Endometrial microvascular endothelial cells (primary cell): ENCODE data around the gene CRB2. TPM values are rescaled to one million over a fixed set of nuclear protein-coding genes. Genes with fewer than 3 reads are reported as not detected.

ENCODE experiments used
- in situ Hi-C: cut with HindIII; loops from 2 replicates; pipeline ENCODE4 v1.10.0; 2017; ENCODE audit warnings: low sequenced_read_pairs, low pct_unique_long_range_greater_than_20kb; ENCODE audit errors: inconsistent ontology term
- total RNA-seq: library from RNA; depleted of rRNA; stranded (reverse); fragments of >200 nt; gene quantifications from one replicate; pipeline ENCODE4 v1.2.3, GENCODE V29; 2015; ENCODE audit errors: inconsistent ontology term

The CRB2 gene
- total RNA-seq, 1 donor from 2014 or later, result not detected

DNA sequence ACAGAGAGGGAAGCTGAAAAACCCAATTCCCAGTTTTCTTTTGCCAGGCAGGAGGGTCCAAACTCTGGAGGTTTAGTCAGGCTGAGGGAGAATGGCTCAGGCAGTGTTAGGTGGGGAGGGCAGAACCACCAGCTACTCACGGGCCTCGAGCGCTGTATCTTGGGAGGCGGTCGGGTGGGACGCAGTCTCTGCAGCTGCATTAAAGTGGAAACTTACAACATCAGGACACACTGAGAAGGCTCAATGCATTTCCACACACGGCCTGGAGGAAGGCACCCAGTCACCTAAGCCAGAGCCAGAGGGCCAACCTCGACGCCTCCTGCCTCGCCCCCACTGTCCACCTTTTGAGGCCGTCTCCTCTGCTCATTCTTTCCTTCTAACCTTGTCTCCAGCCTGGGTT lies 55.6 kb downstream of the CRB2 start:
- in situ Hi-C loops, result no loop called here

- in situ Hi-C loops, result no loop called here
These were observed 56.3 kb downstream of the CRB2 start for GRCh38 chr9:123412171-123412820.

GRCh38 chr9:123414204-123414603 lies 58.2 kb downstream of the CRB2 start:
- in situ Hi-C loops, result no loop called here

GRCh38 chr9:123414936-123415930 lies 59.2 kb downstream of the CRB2 start:
- in situ Hi-C loops, result no loop called here

DNA sequence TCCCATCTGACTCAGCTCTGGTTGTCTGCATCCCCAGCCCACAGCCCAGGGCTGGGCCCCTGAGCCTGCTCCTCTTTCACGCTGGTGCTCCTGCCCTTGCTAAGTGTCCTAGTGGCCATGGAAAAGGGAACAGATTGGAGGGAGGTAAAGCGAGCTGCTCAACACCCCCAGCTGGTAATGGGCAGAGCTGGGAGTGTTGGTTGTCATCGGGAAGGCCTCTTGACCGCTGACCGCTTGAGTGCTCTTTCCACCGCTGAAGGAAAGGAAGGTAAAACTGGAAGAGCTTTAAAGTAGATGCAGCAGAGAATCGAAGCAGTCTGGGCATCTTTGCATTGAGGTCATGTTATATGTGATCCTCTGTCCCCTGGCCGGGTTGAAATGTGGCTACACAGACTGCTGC lies 60.2 kb downstream of the CRB2 start:
- in situ Hi-C loops, result no loop called here

- in situ Hi-C loops, result no loop called here
These were observed 61.5 kb downstream of the CRB2 start for GRCh38 chr9:123417289-123418051.

DNA sequence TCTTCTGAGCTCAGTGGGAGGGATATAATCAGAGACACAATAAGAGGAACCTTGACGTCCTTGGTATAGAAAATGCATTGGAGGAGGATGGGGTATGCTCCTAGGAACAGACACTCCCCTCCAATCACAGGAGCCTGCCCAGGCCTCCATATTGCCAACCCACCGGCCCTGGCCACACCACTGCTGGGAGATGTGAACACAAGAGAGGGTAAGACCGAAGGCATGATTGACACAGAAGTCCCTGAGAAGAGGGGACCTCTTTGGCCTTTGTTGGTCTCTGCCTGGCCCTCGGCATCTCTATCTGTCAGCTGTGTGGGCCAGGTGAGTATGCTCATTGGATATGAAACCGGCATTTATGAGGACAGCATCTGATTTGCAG lies 62.0 kb downstream of the CRB2 start:
- in situ Hi-C loops, result no loop called here

DNA sequence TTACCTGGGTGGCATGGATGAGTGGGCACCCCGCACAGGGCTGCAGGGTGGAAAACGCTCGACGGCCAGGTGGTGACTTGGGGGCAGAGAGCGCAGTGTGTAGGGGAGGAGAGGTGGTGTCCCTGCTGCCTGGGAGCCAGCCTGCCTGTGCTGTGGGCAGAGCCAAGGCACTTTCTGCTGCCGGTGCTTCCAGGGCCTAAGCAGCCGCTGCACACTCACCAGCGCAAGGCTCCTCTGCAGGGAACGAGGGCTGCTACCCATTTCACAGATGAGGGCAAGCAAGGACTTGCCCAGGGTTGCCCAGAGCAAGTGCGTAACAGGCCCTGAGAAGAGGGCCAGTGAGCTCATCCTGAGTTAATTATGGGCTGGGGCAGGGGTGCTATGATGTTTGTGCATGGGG lies 62.5 kb downstream of the CRB2 start:
- in situ Hi-C loops, result no loop called here

GRCh38 chr9:123419091-123419490 lies 63.1 kb downstream of the CRB2 start:
- in situ Hi-C loops, result no loop called here

GRCh38 chr9:123419721-123420591 lies 64.0 kb downstream of the CRB2 start:
- in situ Hi-C loops, result no loop called here

DNA sequence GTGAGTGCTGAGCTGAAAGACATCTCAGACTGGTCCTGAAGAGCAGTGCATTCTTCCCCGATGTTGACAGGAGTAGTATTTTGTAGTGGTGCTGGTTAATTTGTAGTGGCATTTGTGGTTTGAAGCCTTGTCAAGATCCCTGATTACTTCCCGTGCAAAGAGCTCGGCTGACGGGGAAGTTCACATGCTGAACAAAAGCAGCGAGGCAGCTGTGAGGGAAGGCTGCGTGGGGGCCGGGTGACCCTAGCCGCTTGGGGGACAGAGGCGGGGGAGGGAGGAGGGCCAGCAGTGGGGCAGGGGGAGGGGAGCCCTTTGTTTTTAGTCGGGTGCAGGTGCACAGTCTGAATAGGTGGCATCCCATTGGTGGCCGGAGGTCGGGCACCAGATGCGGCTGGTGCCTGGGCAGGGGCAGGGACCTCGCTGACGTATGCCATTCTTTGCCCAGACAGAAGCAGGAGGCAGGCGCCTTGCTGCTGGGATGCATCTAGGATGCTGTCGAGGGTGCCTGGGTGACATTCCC lies 64.7 kb downstream of the CRB2 start:
- in situ Hi-C loops, result no loop called here

DNA sequence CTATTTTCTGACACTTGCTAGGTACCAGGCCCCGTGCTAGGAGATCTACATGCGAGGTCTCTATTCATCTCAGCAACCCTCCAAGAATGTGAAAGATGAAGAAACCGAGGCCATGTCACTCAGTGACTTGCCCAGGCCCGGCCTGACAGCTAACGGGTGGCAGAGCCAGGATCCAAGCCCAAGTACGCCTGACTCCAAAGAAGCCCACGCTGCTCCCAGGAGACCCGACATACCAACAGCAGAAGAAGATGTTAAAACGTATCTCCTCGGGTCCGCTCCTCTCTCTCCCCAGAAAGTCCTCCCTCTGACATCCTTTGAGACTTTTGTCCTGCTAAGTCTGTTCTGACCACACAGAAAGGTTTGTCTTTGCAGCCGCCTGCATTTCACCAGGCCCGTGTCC lies 65.2 kb downstream of the CRB2 start:
- in situ Hi-C loops, result no loop called here

DNA sequence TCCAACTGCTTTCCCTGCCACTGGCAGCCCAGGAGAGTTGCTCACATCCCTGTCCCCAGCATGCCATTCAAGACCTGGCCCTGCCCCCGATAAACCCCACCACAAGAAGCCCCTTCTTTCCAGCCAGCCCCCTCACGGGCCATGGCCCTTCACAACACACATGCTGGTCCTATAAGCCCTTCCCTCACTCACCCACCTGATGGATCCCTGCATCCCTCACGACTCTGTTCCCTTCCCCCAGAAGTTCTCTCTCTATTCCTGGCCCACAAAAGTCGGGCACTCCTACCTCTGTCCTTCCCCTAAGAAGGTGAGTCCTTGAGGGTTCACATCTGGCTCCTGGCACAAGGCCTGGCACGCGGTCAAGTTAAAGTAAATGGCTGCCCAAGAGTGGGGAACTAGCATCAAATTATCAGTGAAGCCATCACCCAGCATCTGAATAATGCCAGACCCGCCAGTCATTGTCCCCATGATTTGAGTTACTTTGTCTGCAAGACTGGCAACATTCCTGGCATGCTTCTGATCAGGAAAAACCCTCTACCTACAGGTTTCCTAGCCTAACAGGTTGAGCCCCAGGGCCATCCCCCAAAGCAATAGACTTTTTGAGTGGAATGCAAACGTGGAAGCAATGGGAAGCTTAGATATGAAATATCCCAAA lies 65.9 kb downstream of the CRB2 start:
- in situ Hi-C loops, result no loop called here

- in situ Hi-C loops, result no loop called here
These were observed 66.8 kb downstream of the CRB2 start for GRCh38 chr9:123422635-123423310.

- in situ Hi-C loops, result no loop called here
These were observed 67.3 kb downstream of the CRB2 start for GRCh38 chr9:123423311-123423640.

GRCh38 chr9:123424131-123424530 lies 68.1 kb downstream of the CRB2 start:
- in situ Hi-C loops, result no loop called here

- in situ Hi-C loops, result no loop called here
These were observed 68.7 kb downstream of the CRB2 start for GRCh38 chr9:123424552-123425225.
